Colonic mucosa (tissue), 4 donors: Measurements from ENCODE around the gene DENND6A. TPM values are rescaled to one million over a fixed set of nuclear protein-coding genes. Genes with fewer than 3 reads are reported as not detected.

Experiments used
- DNase-seq: peaks from one replicate; pipeline ENCODE4 v3.0.0-alpha.2; 2020
- H3K27ac ChIP-seq: fragments of 200-600 bp; one replicate; pipeline ENCODE4 v1.8.0; 2021
- H3K27me3 ChIP-seq: fragments of 200-600 bp; one replicate; pipeline ENCODE4 v1.8.0; 2021
- H3K36me3 ChIP-seq: fragments of 200-600 bp; one replicate; pipeline ENCODE4 v1.8.0; 2021
- H3K4me1 ChIP-seq: fragments of 200-600 bp; one replicate; pipeline ENCODE4 v1.8.0; 2021; ENCODE audit warnings: mild to moderate bottlenecking
- H3K4me3 ChIP-seq: fragments of 200-600 bp; one replicate; pipeline ENCODE4 v1.8.0; 2021
- H3K9ac ChIP-seq, 2 donors: one replicate each; pipeline ENCODE4 v1.7.0; 2013; ENCODE audit warnings: control low read depth in 2 of 2, low read depth in 2 of 2, low read length in 2 of 2
- H3K9me3 ChIP-seq: fragments of 200-600 bp; one replicate; pipeline ENCODE4 v1.8.0; 2021
- CTCF ChIP-seq: fragments of 200-600 bp; IDR thresholded peaks from one replicate; pipeline ENCODE4 v1.8.0; 2022; ENCODE audit warnings: antibody characterized with exemption, mild to moderate bottlenecking
- intact Hi-C: fragments of 100-400 bp; cut with DNase I; formaldehyde crosslinking; loops from one replicate; pipeline ENCODE4 v1.14.1; 2022
- total RNA-seq, 2 donors: library from RNA; stranded (reverse); fragmentation: NEBNext Ultra II Directional in 1 of 2; extraction: Animal tissue kit (Norgen Biotek cat#: 25700) in 1 of 2; gene quantifications; one replicate each; pipeline ENCODE4 v1.2.1, GENCODE V29; 2021
- donor health status: healthy.
- donor health status: DM: no; HTN: no; CAD: no.
- donor health status: DM: no; HTN: no; CAD: no.

DENND6A gene
- total RNA-seq, 2 donors from 2014 or later = 15.7 to 24.7 TPM

- Histone ChIP-seq H3K4me1 (no peaks in the 10 kb centered on the region), H3K27ac (no peak overlapping the region), H3K9me3 (no peaks in the 10 kb centered on the region), H3K36me3 (no peaks in the 10 kb centered on the region), H3K4me3 (no peak overlapping the region), H3K9ac (no peak overlapping the region), H3K27me3 (no peaks in the 10 kb centered on the region)
- intact Hi-C loops = no loop called here
- no peak for TF ChIP-seq CTCF
- no peak for DNase-seq
These were observed 33.5 kb upstream of the DENND6A start for GRCh38 chr3:57726397-57726796.

DNA sequence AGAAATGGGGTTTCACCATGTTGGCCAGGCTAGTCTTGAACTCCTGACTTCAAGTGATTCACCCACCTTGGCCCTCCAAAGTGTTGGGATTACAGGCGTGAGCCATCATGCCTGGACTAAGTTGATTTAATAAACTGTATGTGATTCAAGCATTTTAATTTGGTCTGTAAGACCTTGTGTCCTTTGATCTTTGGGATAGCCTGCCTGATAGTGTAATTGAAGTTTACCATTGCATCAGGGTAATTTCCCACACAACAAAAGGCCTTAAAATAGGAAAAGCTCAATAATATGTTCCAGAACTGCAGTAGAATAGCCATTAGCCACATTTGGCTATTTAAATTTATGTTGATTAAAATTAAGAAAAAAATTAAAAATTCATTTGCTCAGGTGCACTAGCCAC lies 25.2 kb upstream of the DENND6A start:
- H3K9ac ChIP-seq = no peak overlapping the region
- no peak overlapping the region for H3K4me3 ChIP-seq
- no peaks in the 10 kb centered on the region for H3K27me3 ChIP-seq
- H3K27ac ChIP-seq = no peak overlapping the region
- H3K4me1 ChIP-seq = no peaks in the 10 kb centered on the region
- H3K36me3 ChIP-seq = no peaks in the 10 kb centered on the region
- no peaks in the 10 kb centered on the region for H3K9me3 ChIP-seq
- DNase-seq = no peak
- intact Hi-C loops = no loop called here
- no peak for TF ChIP-seq CTCF

GRCh38 chr3:57717205-57717868 lies 24.5 kb upstream of the DENND6A start:
- no peak overlapping the region for H3K27ac ChIP-seq
- no peaks in the 10 kb centered on the region for H3K4me1 ChIP-seq
- H3K27me3 ChIP-seq = no peaks in the 10 kb centered on the region
- intact Hi-C loops = no loop called here
- no peaks in the 10 kb centered on the region for H3K36me3 ChIP-seq
- TF ChIP-seq CTCF = no peak
- no peak overlapping the region for H3K9ac ChIP-seq
- no peaks in the 10 kb centered on the region for H3K9me3 ChIP-seq
- no peak overlapping the region for H3K4me3 ChIP-seq
- DNase-seq = no peak

- Histone ChIP-seq H3K27me3 (no peaks in the 10 kb centered on the region), H3K4me3 (no peak overlapping the region), H3K9me3 (no peaks in the 10 kb centered on the region), H3K36me3 (no peaks in the 10 kb centered on the region), H3K27ac (no peak overlapping the region), H3K9ac (no peak overlapping the region), H3K4me1 (no peaks in the 10 kb centered on the region)
- intact Hi-C loops = no loop called here
- no peak for TF ChIP-seq CTCF
- no peak for DNase-seq
These were observed 22.8 kb upstream of the DENND6A start for GRCh38 chr3:57715686-57716085.

- no peak overlapping the region for H3K9ac ChIP-seq
- H3K27ac ChIP-seq = no peak overlapping the region
- no peaks in the 10 kb centered on the region for H3K27me3 ChIP-seq
- intact Hi-C loops = no loop called here
- no peak overlapping the region for H3K4me3 ChIP-seq
- no peaks in the 10 kb centered on the region for H3K36me3 ChIP-seq
- no peaks in the 10 kb centered on the region for H3K9me3 ChIP-seq
- no peak for TF ChIP-seq CTCF
- DNase-seq = no peak
- H3K4me1 ChIP-seq = no peaks in the 10 kb centered on the region
These were observed 16.7 kb upstream of the DENND6A start for GRCh38 chr3:57709559-57709958.
